Transverse colon (tissue), 4 donors: ENCODE data around the gene CLDN2. TPM values are rescaled to one million over a fixed set of nuclear protein-coding genes. Genes with fewer than 3 reads are reported as not detected.

Experiments
- DNase-seq: peaks from one replicate; pipeline ENCODE4 v3.0.0-alpha.2; 2019
- H3K27ac ChIP-seq, 4 donors: fragments of 200-600 bp; sonication (generic); 2 replicates each; pipeline ENCODE4 v1.5.1; 2016 to 2018; ENCODE audit warnings: inconsistent platforms in 4 of 4
- H3K27me3 ChIP-seq: fragments of 200-600 bp; sonication (generic); 2 replicates; pipeline ENCODE4 v1.5.1; 2017; ENCODE audit warnings: inconsistent platforms
- H3K36me3 ChIP-seq, 4 donors: fragments of 200-600 bp; sonication (generic); 2 replicates each; pipeline ENCODE4 v1.5.1; 2017 to 2019; ENCODE audit warnings: inconsistent platforms in 4 of 4
- H3K4me1 ChIP-seq, 4 donors: fragments of 200-600 bp; sonication (generic); 2 replicates each; pipeline ENCODE4 v1.5.1; 2017 to 2020; ENCODE audit warnings: inconsistent platforms in 4 of 4
- H3K4me3 ChIP-seq, 4 donors: fragments of 200-600 bp; sonication (generic); 1 replicate in 1 of 4; 2 replicates in 3 of 4; pipeline versions ENCODE4 v1.5.1 to v1.6.1; 2017 to 2019; ENCODE audit warnings: inconsistent platforms in 4 of 4
- H3K9me3 ChIP-seq, 2 donors: fragments of 200-600 bp; sonication (generic); 2 replicates each; pipeline ENCODE4 v1.5.1; 2017 to 2019; ENCODE audit warnings: inconsistent platforms in 2 of 2
- CTCF ChIP-seq, 5 experiments: fragments of 200-600 bp in 3 of 5; fragments of 450-650 bp in 2 of 5; sonication (generic) in 3 of 5; IDR thresholded peaks; 1 replicate in 2 of 5; 2 replicates in 3 of 5; pipeline ENCODE4 v1.5.1; 2016 to 2017; ENCODE audit warnings: antibody characterized with exemption in 5 of 5, inconsistent platforms in 3 of 5, mild to moderate bottlenecking in 2 of 5, moderate library complexity in 1 of 5
- EP300 ChIP-seq: sonication (generic); formaldehyde crosslinking; IDR thresholded peaks from one replicate; pipeline ENCODE4 v1.6.1; 2017; ENCODE audit warnings: antibody characterized with exemption, low read depth
- POLR2A ChIP-seq: fragments of 450-650 bp; IDR thresholded peaks from one replicate; pipeline ENCODE4 v1.6.1; 2016; ENCODE audit warnings: antibody characterized with exemption, mild to moderate bottlenecking, moderate library complexity
- POLR2AphosphoS5 ChIP-seq, 3 donors: sonication (generic); formaldehyde crosslinking; IDR thresholded peaks; one replicate each; pipeline ENCODE4 v1.6.1; 2016; ENCODE audit warnings: antibody characterized with exemption in 3 of 3
- WGBS, 2 donors: methylation state at CpG; one replicate each; pipeline ENCODE4 v1.1.5; 2018; ENCODE audit warnings: low coverage in 1 of 2; 5-methylcytosine and 5-hydroxymethylcytosine counted together
- in situ Hi-C, 4 donors: fragments of 200-750 bp; cut with MboI; loops; one replicate each; pipeline versions ENCODE4 v1.15.0 to v1.15.1; 2017; ENCODE audit warnings: low sequenced_read_pairs in 3 of 4, low pct_ligation_motif_present in 1 of 4, low pct_unique_long_range_greater_than_20kb in 1 of 4
- intact Hi-C: fragments of 100-400 bp; cut with DNase I; formaldehyde crosslinking; loops from one replicate; pipeline ENCODE4 v1.15.1; 2023; ENCODE audit warnings: low total_unique reads
- total RNA-seq, 4 donors: library from RNA; depleted of rRNA; stranded (reverse); fragments of >200 nt; gene quantifications; one replicate each; pipeline ENCODE4 v1.1.0, GENCODE V29; 2016

Gene CLDN2
- total RNA-seq, 4 donors from 2014 or later, result 0.16 to 0.27 TPM; not detected in 2

- 78% methylated on average over 3 of the region's 3 CpGs; no CpG with 5 or more reads in 1 of the 2 donors for WGBS, 2 donors
- Histone ChIP-seq H3K4me3 (no peak overlapping the region), H3K27me3 (no peaks in the 10 kb centered on the region), H3K36me3 (no peaks in the 10 kb centered on the region), H3K4me1 (no peaks in the 10 kb centered on the region), H3K27ac (no peak overlapping the region), H3K9me3 (no peaks in the 10 kb centered on the region)
- intact Hi-C loops, result no loop called here
- in situ Hi-C loops, result no loop called here
- DNase-seq, result no peak
- no peak for TF ChIP-seq EP300
- TF ChIP-seq CTCF (IDR thresholded peaks at IDR 0.05), result no peak
- no peak for TF ChIP-seq POLR2AphosphoS5 (IDR thresholded peaks at IDR 0.05)
- TF ChIP-seq POLR2A, result no peak
These were observed 6.8 kb downstream of the CLDN2 start for GRCh38 chrX:106927023-106927422.

DNA sequence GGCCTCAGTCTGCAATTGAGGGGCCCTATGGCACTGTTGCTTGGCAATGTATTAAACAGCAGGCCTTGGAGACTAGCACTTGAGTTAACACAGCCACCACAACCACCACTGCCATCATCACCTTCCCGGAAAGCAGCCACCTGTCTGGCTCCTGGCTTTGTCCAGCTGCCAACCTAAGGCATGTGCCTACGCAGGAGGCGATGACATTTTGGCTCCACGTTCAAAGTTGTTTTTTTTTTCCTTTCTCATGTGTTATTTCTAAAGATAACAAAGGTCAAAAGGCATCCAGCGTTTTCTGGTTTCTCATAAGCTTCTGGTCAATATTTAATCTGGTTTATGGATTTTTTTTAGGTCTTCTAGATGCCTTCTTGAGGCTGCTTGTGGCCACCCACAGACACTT, 7.5 kb downstream of the CLDN2 start:
- in situ Hi-C loops (no loop called here), intact Hi-C loops (no loop called here)
- H3K36me3 ChIP-seq, result no peaks in the 10 kb centered on the region
- no peak overlapping the region for H3K27ac ChIP-seq
- WGBS, 2 donors, result 39 to 60% methylated on average over 3 to 5 of the region's 5 CpGs
- no peaks in the 10 kb centered on the region for H3K4me1 ChIP-seq
- DNase-seq, result no peak
- no peaks in the 10 kb centered on the region for H3K27me3 ChIP-seq
- no peak for TF ChIP-seq CTCF (IDR thresholded peaks at IDR 0.05)
- TF ChIP-seq POLR2AphosphoS5 (IDR thresholded peaks at IDR 0.05), result no peak
- no peak for TF ChIP-seq EP300
- no peak for TF ChIP-seq POLR2A
- no peak overlapping the region for H3K4me3 ChIP-seq
- H3K9me3 ChIP-seq, result no peaks in the 10 kb centered on the region

GRCh38 chrX:106928227-106928626, 8.0 kb downstream of the CLDN2 start:
- intact Hi-C loops, result no loop called here
- H3K4me3 ChIP-seq, result no peak overlapping the region
- no peak overlapping the region for H3K27ac ChIP-seq
- DNase-seq, result no peak
- H3K4me1 ChIP-seq, result peaks cover 0 to 4% (median 0%) of the 10 kb centered on the region in 4 donors
- in situ Hi-C loops, result no loop called here
- 80 to 90% methylated on average over 2 to 4 of the region's 4 CpGs for whole genome bisulfite sequencing, 2 donors
- no peaks in the 10 kb centered on the region for H3K9me3 ChIP-seq
- no peaks in the 10 kb centered on the region for H3K36me3 ChIP-seq
- TF ChIP-seq POLR2AphosphoS5 (IDR thresholded peaks at IDR 0.05) (no peak), POLR2A (no peak), EP300 (no peak), CTCF (IDR thresholded peaks at IDR 0.05) (no peak)
- H3K27me3 ChIP-seq, result no peaks in the 10 kb centered on the region

GRCh38 chrX:106931831-106932491, 11.8 kb downstream of the CLDN2 start:
- Histone ChIP-seq H3K4me3 (no peak overlapping the region), H3K27ac (no peak overlapping the region), H3K27me3 (no peaks in the 10 kb centered on the region), H3K36me3 (no peaks in the 10 kb centered on the region), H3K9me3 (no peaks in the 10 kb centered on the region), H3K4me1 (peaks cover 0 to 9% (median 0%) of the 10 kb centered on the region in 4 donors)
- TF ChIP-seq CTCF (IDR thresholded peaks at IDR 0.05) (no peak), POLR2A (no peak), POLR2AphosphoS5 (IDR thresholded peaks at IDR 0.05) (no peak), EP300 (no peak)
- intact Hi-C loops, result no loop called here
- in situ Hi-C loops, result no loop called here
- WGBS, 2 donors, result 73% methylated on average over 3 of the region's 3 CpGs; no CpG with 5 or more reads in 1 of the 2 donors
- DNase-seq, result no peak
